ENCODE measurements around the gene GPN3.
"Not testable (repeated sequence)": the region's sequence is repeated elsewhere in the genome, so short reads cannot be mapped to it uniquely, and the experiment has no call there.

GPN3 gene

GRCh38 chr12:110468214-110469048, at the start of gene GPN3, which contains the start of gene FAM216A:
Gene GPN3, minus strand, starts transcription at chr12:110468257. Its CDS starts 54 bp downstream, at chr12:110468203.
Gene FAM216A, plus strand, starts transcription at chr12:110468845. Its CDS starts 31 bp downstream, at chr12:110468876.
- peak; percentile 97 to 99 for DNase-seq

- no peak for DNase-seq
Measured at GRCh38 chr12:110516995-110517394, 48.9 kb upstream of the GPN3 start.

- DNase-seq: no peak
Measured at GRCh38 chr12:110514363-110514762, 46.3 kb upstream of the GPN3 start.

- no peak for DNase-seq
Measured at GRCh38 chr12:110513842-110514241, 45.8 kb upstream of the GPN3 start.

- no peak for DNase-seq
Measured at GRCh38 chr12:110508071-110508586, 40.1 kb upstream of the GPN3 start.

GRCh38 chr12:110505332-110505731, 37.3 kb upstream of the GPN3 start:
- DNase-seq: no peak

- DNase-seq: no peak
Measured at GRCh38 chr12:110503432-110503831, 35.4 kb upstream of the GPN3 start.

GRCh38 chr12:110501752-110502738, 34.0 kb upstream of the GPN3 start, which contains the start of the genes RAD9B and VPS29:
Gene RAD9B, plus strand, starts transcription at chr12:110502331. Its CDS starts 7 bp downstream, at chr12:110502338.
Gene VPS29, minus strand, starts transcription at chr12:110502111. Its CDS starts 60 bp downstream, at chr12:110502051.
- DNase-seq: peak; percentile 96 to 98

GRCh38 chr12:110501399-110501751, 33.3 kb upstream of the GPN3 start:
- DNase-seq: peak; percentile 43 to 75

- DNase-seq: no peak
Measured at GRCh38 chr12:110498984-110499706, 31.1 kb upstream of the GPN3 start.

- DNase-seq: no peak
Measured at GRCh38 chr12:110475426-110475825, 7.4 kb upstream of the GPN3 start.

GRCh38 chr12:110467847-110468213, 227 bp downstream of the GPN3 start:
- DNase-seq: no peak

- no peak for DNase-seq
Measured at GRCh38 chr12:110466791-110467190, 1.3 kb downstream of the GPN3 start.

GRCh38 chr12:110465765-110466164, 2.3 kb downstream of the GPN3 start:
- DNase-seq: not testable (repeated sequence)

- DNase-seq: no peak
Measured at GRCh38 chr12:110465024-110465423, 3.0 kb downstream of the GPN3 start.

GRCh38 chr12:110461189-110461588, 6.9 kb downstream of the GPN3 start:
- not testable (repeated sequence) for DNase-seq

GRCh38 chr12:110458756-110459155, 9.3 kb downstream of the GPN3 start:
- DNase-seq: no peak

GRCh38 chr12:110453569-110454296, 14.3 kb downstream of the GPN3 start:
- DNase-seq: no peak

GRCh38 chr12:110451263-110451662, 16.8 kb downstream of the GPN3 start:
- no peak for DNase-seq

- DNase-seq: peak; percentile 89 to 97
Measured at GRCh38 chr12:110449799-110450497, 18.1 kb downstream of the GPN3 start, which contains the start of gene ARPC3. Gene ARPC3, minus strand, starts transcription at chr12:110450337. Its CDS starts 77 bp downstream, at chr12:110450260.

GRCh38 chr12:110444455-110444854, 23.6 kb downstream of the GPN3 start:
- no peak for DNase-seq

Measured in NCI-H526 (cell line).